DND-41 (cell line): ENCODE results near the gene DCTN2.

Experiments
- ATAC-seq: fragments of 200-7000 bp; cut with Tn5 transposase; 3 replicates; pipeline ENCODE4 v1.9.1; 2021; ENCODE audit warnings: low read depth; ENCODE audit not compliant: insufficient read depth
- DNase-seq: peaks from one replicate; pipeline ENCODE4 v3.0.0-alpha.2; 2020
- H2AFZ ChIP-seq: 2 replicates; pipeline ENCODE4 v1.6.0; 2012; ENCODE audit warnings: low read depth, low read length
- H3K27ac ChIP-seq: 2 replicates; pipeline ENCODE4 v1.5.1; 2012; ENCODE audit warnings: low read length, inconsistent platforms
- H3K27me3 ChIP-seq: fragments of 200-600 bp; sonication (generic); 2 replicates; pipeline ENCODE4 v1.6.0; 2012; ENCODE audit warnings: low read length, mild to moderate bottlenecking, inconsistent platforms; ENCODE audit not compliant: insufficient read depth, poor library complexity
- H3K36me3 ChIP-seq: 2 replicates; pipeline ENCODE4 v1.5.1; 2012; ENCODE audit warnings: low read length, inconsistent platforms; ENCODE audit not compliant: insufficient read depth
- H3K4me1 ChIP-seq: 2 replicates; pipeline ENCODE4 v1.5.1; 2012; ENCODE audit warnings: mild to moderate bottlenecking, low read length; ENCODE audit not compliant: insufficient read depth
- H3K4me2 ChIP-seq: 2 replicates; pipeline ENCODE4 v1.6.0; 2012; ENCODE audit warnings: mild to moderate bottlenecking, moderate library complexity, low read length, inconsistent platforms; ENCODE audit not compliant: insufficient read depth
- H3K4me3 ChIP-seq, 2 experiments: fragments of 200-600 bp in 1 of 2; shearing (Covaris generic) in 1 of 2; 2 replicates each; pipeline ENCODE4 v1.5.1; 2012 to 2016; ENCODE audit warnings: inconsistent platforms in 2 of 2, low read length in 2 of 2, mild to moderate bottlenecking in 2 of 2, low read depth in 1 of 2, moderate library complexity in 1 of 2
- H3K79me2 ChIP-seq: 2 replicates; pipeline ENCODE4 v1.6.0; 2012; ENCODE audit warnings: low read length, inconsistent platforms; ENCODE audit not compliant: insufficient read depth
- H3K9ac ChIP-seq: 2 replicates; pipeline ENCODE4 v1.6.0; 2012; ENCODE audit warnings: low read depth, mild to moderate bottlenecking, inconsistent platforms, low read length, moderate library complexity
- H3K9me3 ChIP-seq: 2 replicates; pipeline ENCODE4 v1.5.1; 2012; ENCODE audit warnings: low read length, moderate library complexity, mild to moderate bottlenecking, inconsistent platforms; ENCODE audit not compliant: insufficient read depth, severe bottlenecking
- H4K20me1 ChIP-seq: 2 replicates; pipeline ENCODE4 v1.6.0; 2012; ENCODE audit warnings: low read length; ENCODE audit not compliant: insufficient read depth
- CTCF ChIP-seq: IDR thresholded peaks from 2 replicates; pipeline ENCODE4 v1.5.1; 2012; ENCODE audit warnings: borderline replicate concordance, low read length, moderate library complexity, mild to moderate bottlenecking; ENCODE audit not compliant: poor library complexity, severe bottlenecking; ENCODE audit errors: extremely low read depth
- EZH2 ChIP-seq: IDR thresholded peaks from 3 replicates; pipeline ENCODE4 v1.6.1; 2012; ENCODE audit warnings: borderline replicate concordance, low read depth, mild to moderate bottlenecking, moderate library complexity, low read length, inconsistent platforms; ENCODE audit not compliant: severe bottlenecking

Gene DCTN2

GRCh38 chr12:57535764-57536596 lies 11.0 kb downstream of the DCTN2 start:
- Histone ChIP-seq H3K36me3 (peaks cover 88% of the 10 kb centered on the region), H3K4me1 (no peaks in the 10 kb centered on the region), H3K4me2 (no peak overlapping the region), H3K4me3 (no peak overlapping the region), H3K27ac (no peak overlapping the region), H3K27me3 (no peaks in the 10 kb centered on the region), H3K9me3 (no peaks in the 10 kb centered on the region), H3K9ac (no peak overlapping the region), H2AFZ (no peak overlapping the region), H4K20me1 (peaks cover 9% of the 10 kb centered on the region; the same call in 1 of the 2 replicates), H3K79me2 (peaks cover 4% of the 10 kb centered on the region; the same call in 1 of the 2 replicates)
- DNase-seq = no peak
- ATAC-seq = no peak
- no peak for TF ChIP-seq EZH2
- TF ChIP-seq CTCF = no peak

- H3K36me3 ChIP-seq = peaks cover 88% of the 10 kb centered on the region
- no peak for DNase-seq
- peaks cover 4% of the 10 kb centered on the region; the same call in 1 of the 2 replicates for H3K79me2 ChIP-seq
- no peak for TF ChIP-seq CTCF
- TF ChIP-seq EZH2 = no peak
- H3K4me3 ChIP-seq = no peak overlapping the region
- ATAC-seq = no peak
- H3K27ac ChIP-seq = no peak overlapping the region
- H3K27me3 ChIP-seq = no peaks in the 10 kb centered on the region
- no peaks in the 10 kb centered on the region for H3K9me3 ChIP-seq
- H3K9ac ChIP-seq = no peak overlapping the region
- H4K20me1 ChIP-seq = peaks cover 14% of the 10 kb centered on the region; the same call in 1 of the 2 replicates
- no peak overlapping the region for H2AFZ ChIP-seq
- no peaks in the 10 kb centered on the region for H3K4me1 ChIP-seq
- H3K4me2 ChIP-seq = no peak overlapping the region
Observed at GRCh38 chr12:57534991-57535543, 11.9 kb downstream of the DCTN2 start.

- no peak overlapping the region for H3K9ac ChIP-seq
- no peaks in the 10 kb centered on the region for H3K27me3 ChIP-seq
- ATAC-seq = no peak
- no peak for TF ChIP-seq CTCF
- TF ChIP-seq EZH2 = no peak
- no peaks in the 10 kb centered on the region for H3K9me3 ChIP-seq
- no peak overlapping the region for H3K27ac ChIP-seq
- no peak overlapping the region for H3K4me3 ChIP-seq
- peaks cover 4% of the 10 kb centered on the region; the same call in 1 of the 2 replicates for H3K79me2 ChIP-seq
- peaks cover 89% of the 10 kb centered on the region for H3K36me3 ChIP-seq
- DNase-seq = no peak
- peaks cover 10% of the 10 kb centered on the region; the same call in 1 of the 2 replicates for H4K20me1 ChIP-seq
- no peaks in the 10 kb centered on the region for H3K4me1 ChIP-seq
- no peak overlapping the region for H3K4me2 ChIP-seq
- H2AFZ ChIP-seq = no peak overlapping the region
Observed at GRCh38 chr12:57534250-57534649, 12.7 kb downstream of the DCTN2 start.
